Panc1 (cell line): Measurements from ENCODE around the gene HNRNPUL1.

ENCODE experiments used
- POLR2AphosphoS5 ChIP-seq: IDR thresholded peaks from 2 replicates; pipeline ENCODE4 v1.6.1; 2012; ENCODE audit warnings: mild to moderate bottlenecking, low read depth, low read length, moderate library complexity
- TCF7L2 ChIP-seq: IDR thresholded peaks from 2 replicates; pipeline ENCODE4 v1.6.1; 2011; ENCODE audit warnings: mild to moderate bottlenecking, low read depth, low read length, inconsistent platforms
- TF ChIP-seq, protein P1 (sequence below): fragments of 450-650 bp; IDR thresholded peaks from 2 replicates; pipeline ENCODE4 v1.5.1; 2017; ENCODE audit warnings: mild to moderate bottlenecking
- TF ChIP-seq, protein P2 (sequence below), 2 experiments: IDR thresholded peaks; 2 replicates each; pipeline ENCODE4 v1.6.1; 2011 to 2012; ENCODE audit warnings: low read depth in 2 of 2, control low read depth in 1 of 2, low read length in 1 of 2, mild to moderate bottlenecking in 1 of 2, moderate library complexity in 1 of 2; ENCODE audit not compliant: insufficient read depth in 1 of 2

DNA sequence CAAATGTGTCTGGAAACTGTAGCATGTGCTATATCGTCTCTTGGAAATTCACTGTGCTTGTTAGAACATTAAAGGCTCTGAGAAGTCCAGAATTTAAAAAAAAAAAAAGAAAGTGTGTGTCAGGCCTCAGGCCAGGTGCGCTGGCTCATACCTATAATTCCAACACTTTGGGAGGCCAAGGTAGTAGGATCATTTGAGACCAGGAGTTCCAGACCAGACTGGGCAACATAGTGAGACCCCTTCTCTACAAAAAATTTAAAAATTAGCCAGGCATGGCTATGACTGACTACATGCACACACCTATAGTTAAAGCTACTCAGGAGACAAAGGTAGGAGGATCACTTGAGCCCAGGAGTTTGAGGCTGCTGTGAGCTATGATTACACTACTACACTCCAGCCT lies 4.9 kb downstream of the HNRNPUL1 start:
- TF ChIP-seq POLR2AphosphoS5 (no peak), TCF7L2 (no peak)
- TF ChIP-seq, protein P1, sequence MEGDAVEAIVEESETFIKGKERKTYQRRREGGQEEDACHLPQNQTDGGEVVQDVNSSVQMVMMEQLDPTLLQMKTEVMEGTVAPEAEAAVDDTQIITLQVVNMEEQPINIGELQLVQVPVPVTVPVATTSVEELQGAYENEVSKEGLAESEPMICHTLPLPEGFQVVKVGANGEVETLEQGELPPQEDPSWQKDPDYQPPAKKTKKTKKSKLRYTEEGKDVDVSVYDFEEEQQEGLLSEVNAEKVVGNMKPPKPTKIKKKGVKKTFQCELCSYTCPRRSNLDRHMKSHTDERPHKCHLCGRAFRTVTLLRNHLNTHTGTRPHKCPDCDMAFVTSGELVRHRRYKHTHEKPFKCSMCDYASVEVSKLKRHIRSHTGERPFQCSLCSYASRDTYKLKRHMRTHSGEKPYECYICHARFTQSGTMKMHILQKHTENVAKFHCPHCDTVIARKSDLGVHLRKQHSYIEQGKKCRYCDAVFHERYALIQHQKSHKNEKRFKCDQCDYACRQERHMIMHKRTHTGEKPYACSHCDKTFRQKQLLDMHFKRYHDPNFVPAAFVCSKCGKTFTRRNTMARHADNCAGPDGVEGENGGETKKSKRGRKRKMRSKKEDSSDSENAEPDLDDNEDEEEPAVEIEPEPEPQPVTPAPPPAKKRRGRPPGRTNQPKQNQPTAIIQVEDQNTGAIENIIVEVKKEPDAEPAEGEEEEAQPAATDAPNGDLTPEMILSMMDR = no peak
- TF ChIP-seq, protein P2, sequence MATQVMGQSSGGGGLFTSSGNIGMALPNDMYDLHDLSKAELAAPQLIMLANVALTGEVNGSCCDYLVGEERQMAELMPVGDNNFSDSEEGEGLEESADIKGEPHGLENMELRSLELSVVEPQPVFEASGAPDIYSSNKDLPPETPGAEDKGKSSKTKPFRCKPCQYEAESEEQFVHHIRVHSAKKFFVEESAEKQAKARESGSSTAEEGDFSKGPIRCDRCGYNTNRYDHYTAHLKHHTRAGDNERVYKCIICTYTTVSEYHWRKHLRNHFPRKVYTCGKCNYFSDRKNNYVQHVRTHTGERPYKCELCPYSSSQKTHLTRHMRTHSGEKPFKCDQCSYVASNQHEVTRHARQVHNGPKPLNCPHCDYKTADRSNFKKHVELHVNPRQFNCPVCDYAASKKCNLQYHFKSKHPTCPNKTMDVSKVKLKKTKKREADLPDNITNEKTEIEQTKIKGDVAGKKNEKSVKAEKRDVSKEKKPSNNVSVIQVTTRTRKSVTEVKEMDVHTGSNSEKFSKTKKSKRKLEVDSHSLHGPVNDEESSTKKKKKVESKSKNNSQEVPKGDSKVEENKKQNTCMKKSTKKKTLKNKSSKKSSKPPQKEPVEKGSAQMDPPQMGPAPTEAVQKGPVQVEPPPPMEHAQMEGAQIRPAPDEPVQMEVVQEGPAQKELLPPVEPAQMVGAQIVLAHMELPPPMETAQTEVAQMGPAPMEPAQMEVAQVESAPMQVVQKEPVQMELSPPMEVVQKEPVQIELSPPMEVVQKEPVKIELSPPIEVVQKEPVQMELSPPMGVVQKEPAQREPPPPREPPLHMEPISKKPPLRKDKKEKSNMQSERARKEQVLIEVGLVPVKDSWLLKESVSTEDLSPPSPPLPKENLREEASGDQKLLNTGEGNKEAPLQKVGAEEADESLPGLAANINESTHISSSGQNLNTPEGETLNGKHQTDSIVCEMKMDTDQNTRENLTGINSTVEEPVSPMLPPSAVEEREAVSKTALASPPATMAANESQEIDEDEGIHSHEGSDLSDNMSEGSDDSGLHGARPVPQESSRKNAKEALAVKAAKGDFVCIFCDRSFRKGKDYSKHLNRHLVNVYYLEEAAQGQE (IDR thresholded peaks at IDR 0.05; ENCODE audit: insufficient read depth in 1 of 2, low read depth in 2 of 2, low read length in 1 of 2) = no peak
